Muscle layer of colon (tissue), 2 donors: ENCODE measurements around the gene ANKRD44.

ENCODE experiments used
- H3K27ac ChIP-seq: one replicate; pipeline ENCODE4 v1.7.0; 2013; ENCODE audit warnings: low read depth, mild to moderate bottlenecking, low read length, moderate library complexity
- H3K27me3 ChIP-seq, 2 donors: one replicate each; pipeline ENCODE4 v1.7.0; 2013; ENCODE audit warnings: low read length in 2 of 2, mild to moderate bottlenecking in 2 of 2; ENCODE audit not compliant: insufficient read depth in 2 of 2, control insufficient read depth in 1 of 2
- H3K36me3 ChIP-seq: one replicate; pipeline ENCODE4 v1.7.0; 2013; ENCODE audit warnings: mild to moderate bottlenecking, low read length; ENCODE audit not compliant: insufficient read depth
- H3K4me1 ChIP-seq: one replicate; pipeline ENCODE4 v1.7.0; 2013; ENCODE audit warnings: mild to moderate bottlenecking, low read length; ENCODE audit not compliant: insufficient read depth
- H3K4me3 ChIP-seq, 2 donors: one replicate each; pipeline ENCODE4 v1.7.0; 2013; ENCODE audit warnings: low read length in 2 of 2, low read depth in 1 of 2, mild to moderate bottlenecking in 1 of 2, moderate library complexity in 1 of 2
- H3K9ac ChIP-seq: one replicate; pipeline ENCODE4 v1.7.0; 2013; ENCODE audit warnings: low read length
- H3K9me3 ChIP-seq: one replicate; pipeline ENCODE4 v1.7.0; 2013; ENCODE audit warnings: mild to moderate bottlenecking, low read length
- donor health status: abdominal sarcoma.
- donor health status: Adenocarcinoma of cecum.

ANKRD44 gene

DNA sequence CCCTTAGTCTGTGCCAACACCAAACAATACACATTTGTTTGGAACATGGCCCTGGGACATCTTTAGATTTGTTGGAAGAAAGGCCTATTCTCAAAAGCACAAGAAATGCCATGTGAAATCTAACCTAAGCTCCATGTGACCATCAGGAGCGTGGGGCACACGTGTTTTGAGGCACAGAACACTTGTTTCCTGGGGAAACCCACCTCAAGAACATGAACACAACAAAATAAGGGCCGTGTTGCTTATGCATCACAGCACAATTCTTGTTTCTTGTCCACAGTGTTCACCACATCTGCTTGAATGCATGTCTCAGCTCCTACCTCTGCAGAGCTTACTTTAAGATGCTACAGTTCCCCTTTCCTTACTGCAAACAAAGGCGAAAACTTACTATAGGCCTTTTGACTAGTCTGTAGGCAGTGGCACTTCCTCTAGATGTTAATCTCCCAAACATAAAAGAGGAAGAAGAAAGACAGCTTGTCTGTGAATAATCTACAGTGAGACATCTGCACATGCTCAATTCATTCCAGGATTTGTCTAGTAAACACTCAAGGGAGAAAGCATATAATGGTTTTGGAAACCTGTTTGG, 165.0 kb downstream of the ANKRD44 start:
- Histone ChIP-seq H3K27me3 (no peaks in the 10 kb centered on the region), H3K9me3 (no peaks in the 10 kb centered on the region), H3K27ac (no peak overlapping the region), H3K36me3 (no peaks in the 10 kb centered on the region), H3K9ac (no peak overlapping the region), H3K4me1 (no peaks in the 10 kb centered on the region), H3K4me3 (no peak overlapping the region)

GRCh38 chr2:197144183-197144582, 166.4 kb downstream of the ANKRD44 start:
- no peaks in the 10 kb centered on the region for H3K27me3 ChIP-seq
- no peaks in the 10 kb centered on the region for H3K9me3 ChIP-seq
- no peaks in the 10 kb centered on the region for H3K4me1 ChIP-seq
- no peak overlapping the region for H3K9ac ChIP-seq
- no peak overlapping the region for H3K27ac ChIP-seq
- no peak overlapping the region for H3K4me3 ChIP-seq
- no peaks in the 10 kb centered on the region for H3K36me3 ChIP-seq

DNA sequence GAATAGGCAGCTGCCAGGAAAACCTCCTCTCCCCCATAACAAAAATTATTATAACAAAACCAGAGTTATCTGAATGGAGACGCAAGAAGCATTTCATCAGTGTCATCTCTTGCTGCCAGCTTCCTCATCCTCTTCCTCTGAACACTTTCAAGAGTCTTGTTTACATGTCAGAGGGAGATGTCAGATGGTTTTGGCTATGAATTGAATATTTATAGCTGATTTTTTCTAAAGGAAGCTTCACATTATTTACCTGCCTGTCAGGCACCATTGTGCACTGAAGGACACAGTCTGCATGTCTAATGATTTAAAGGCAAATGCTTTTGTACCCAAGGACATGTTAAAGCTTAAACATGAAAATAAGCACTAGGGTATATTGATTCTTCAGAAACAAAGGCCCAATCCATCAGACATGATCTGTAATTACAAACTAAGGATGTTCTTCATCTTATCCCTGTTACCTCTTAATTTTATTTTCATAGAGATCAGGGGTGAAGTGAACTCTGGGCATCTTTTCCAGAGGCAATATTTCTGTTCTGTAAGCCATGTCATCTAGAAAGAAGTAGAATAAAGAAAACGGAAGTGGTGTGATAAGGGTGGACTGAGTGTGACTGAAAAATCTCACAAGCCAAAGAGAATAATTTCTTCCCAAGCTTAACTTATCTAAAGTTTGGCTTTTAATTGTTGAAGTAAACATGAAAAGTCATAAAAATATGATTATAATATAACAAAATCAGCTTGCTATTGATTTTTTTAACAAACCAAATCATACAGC, 168.7 kb downstream of the ANKRD44 start:
- H3K27ac ChIP-seq: no peak overlapping the region

GRCh38 chr2:197140045-197140444, 170.5 kb downstream of the ANKRD44 start:
- no peak overlapping the region for H3K9ac ChIP-seq
- H3K4me3 ChIP-seq: no peak overlapping the region
- H3K27me3 ChIP-seq: no peaks in the 10 kb centered on the region
- no peaks in the 10 kb centered on the region for H3K4me1 ChIP-seq
- H3K27ac ChIP-seq: no peak overlapping the region
- H3K9me3 ChIP-seq: no peaks in the 10 kb centered on the region
- peaks cover 6% of the 10 kb centered on the region for H3K36me3 ChIP-seq

More for the DNA sequence above, 168.7 kb downstream of the ANKRD44 start:
- no peak overlapping the region for H3K9ac ChIP-seq
- no peaks in the 10 kb centered on the region for H3K9me3 ChIP-seq
- H3K4me1 ChIP-seq: no peaks in the 10 kb centered on the region
- no peak overlapping the region for H3K4me3 ChIP-seq
- H3K27me3 ChIP-seq: no peaks in the 10 kb centered on the region
- H3K36me3 ChIP-seq: no peaks in the 10 kb centered on the region

DNA sequence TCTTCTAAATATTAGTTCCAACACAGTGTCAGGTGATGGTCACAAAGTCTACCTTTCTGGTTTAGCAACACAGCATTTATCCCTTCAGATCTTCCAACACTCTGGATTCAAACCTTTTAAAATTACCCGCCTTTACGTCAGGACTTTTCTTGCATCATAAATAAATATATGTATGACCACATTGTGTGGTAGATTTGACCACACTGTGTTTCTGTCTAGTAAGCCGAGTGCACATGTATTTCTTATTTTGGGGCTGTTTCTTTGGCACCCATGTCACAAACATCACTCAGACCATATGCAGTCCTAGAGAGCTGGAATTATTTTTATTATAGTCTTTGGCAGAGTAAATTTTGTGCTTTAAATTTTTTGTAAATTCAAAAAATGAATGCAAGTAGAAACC, 172.1 kb downstream of the ANKRD44 start:
- H3K27me3 ChIP-seq: no peaks in the 10 kb centered on the region
- no peaks in the 10 kb centered on the region for H3K4me1 ChIP-seq
- no peak overlapping the region for H3K27ac ChIP-seq
- H3K9me3 ChIP-seq: no peaks in the 10 kb centered on the region
- H3K9ac ChIP-seq: no peak overlapping the region
- H3K4me3 ChIP-seq: no peak overlapping the region
- peaks cover 7% of the 10 kb centered on the region for H3K36me3 ChIP-seq

GRCh38 chr2:197137826-197138477, 172.6 kb downstream of the ANKRD44 start:
- H3K27ac ChIP-seq: no peak overlapping the region
- H3K4me3 ChIP-seq: no peak overlapping the region
- no peaks in the 10 kb centered on the region for H3K4me1 ChIP-seq
- peaks cover 7% of the 10 kb centered on the region for H3K36me3 ChIP-seq
- H3K9ac ChIP-seq: no peak overlapping the region
- H3K9me3 ChIP-seq: no peaks in the 10 kb centered on the region
- no peaks in the 10 kb centered on the region for H3K27me3 ChIP-seq

GRCh38 chr2:197137231-197137630, 173.3 kb downstream of the ANKRD44 start:
- Histone ChIP-seq H3K4me3 (no peak overlapping the region), H3K9ac (no peak overlapping the region), H3K27ac (no peak overlapping the region), H3K36me3 (peaks cover 7% of the 10 kb centered on the region), H3K9me3 (no peaks in the 10 kb centered on the region), H3K4me1 (no peaks in the 10 kb centered on the region), H3K27me3 (no peaks in the 10 kb centered on the region)

DNA sequence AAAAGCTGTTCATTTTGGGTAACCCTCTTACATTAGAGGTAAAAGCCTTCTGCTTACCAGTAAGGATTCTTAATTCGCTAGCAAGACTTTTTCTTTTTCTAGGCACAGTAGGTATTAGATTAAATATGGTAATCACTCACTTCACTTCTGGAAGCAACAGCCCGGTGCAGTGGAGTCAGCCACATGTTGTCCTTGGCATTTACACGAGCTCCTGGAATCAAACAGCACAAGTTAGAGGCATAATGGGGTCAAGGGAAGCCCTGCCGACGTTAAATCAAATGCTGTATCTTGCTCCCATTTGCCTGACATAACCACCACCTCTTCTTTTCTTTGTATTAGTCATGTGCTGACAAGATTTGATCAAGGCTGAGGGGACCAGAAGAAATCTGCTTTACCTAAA, 174.1 kb downstream of the ANKRD44 start:
- Histone ChIP-seq H3K36me3 (peaks cover 7% of the 10 kb centered on the region), H3K9ac (no peak overlapping the region), H3K4me3 (no peak overlapping the region), H3K4me1 (no peaks in the 10 kb centered on the region), H3K9me3 (no peaks in the 10 kb centered on the region), H3K27me3 (no peaks in the 10 kb centered on the region), H3K27ac (no peak overlapping the region)

DNA sequence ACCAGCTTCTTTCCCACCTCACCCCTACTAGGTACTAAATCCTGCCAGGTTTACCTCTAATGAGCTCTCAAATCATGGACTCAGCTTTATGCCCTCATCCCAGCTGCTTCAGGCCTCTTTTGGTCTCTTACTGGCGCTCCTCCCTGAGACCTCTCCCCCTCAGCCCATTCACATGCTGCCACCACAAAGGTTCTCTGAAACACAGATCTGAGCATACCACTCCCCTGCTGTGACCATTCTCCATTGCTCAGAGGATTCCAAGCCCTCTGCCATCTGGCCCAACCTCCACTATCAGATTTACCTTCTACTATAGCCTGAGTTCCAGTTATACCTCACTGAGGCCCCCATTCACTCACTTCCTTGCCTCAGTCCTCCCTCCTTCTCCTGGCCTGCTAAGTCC, 174.8 kb downstream of the ANKRD44 start:
- H3K9ac ChIP-seq: no peak overlapping the region

GRCh38 chr2:197134206-197134605, 176.4 kb downstream of the ANKRD44 start:
- Histone ChIP-seq H3K4me1 (peaks cover 6% of the 10 kb centered on the region), H3K9ac (no peak overlapping the region), H3K27me3 (no peaks in the 10 kb centered on the region), H3K9me3 (no peaks in the 10 kb centered on the region), H3K27ac (no peak overlapping the region), H3K4me3 (no peak overlapping the region), H3K36me3 (peaks cover 7% of the 10 kb centered on the region)

More for the DNA sequence above, 174.8 kb downstream of the ANKRD44 start:
- no peak overlapping the region for H3K27ac ChIP-seq
- no peaks in the 10 kb centered on the region for H3K9me3 ChIP-seq
- no peak overlapping the region for H3K4me3 ChIP-seq
- no peaks in the 10 kb centered on the region for H3K4me1 ChIP-seq
- no peaks in the 10 kb centered on the region for H3K27me3 ChIP-seq
- peaks cover 7% of the 10 kb centered on the region for H3K36me3 ChIP-seq

- Histone ChIP-seq H3K9me3 (no peaks in the 10 kb centered on the region), H3K27ac (no peak overlapping the region), H3K4me1 (peaks cover 6% of the 10 kb centered on the region), H3K36me3 (peaks cover 7% of the 10 kb centered on the region), H3K9ac (no peak overlapping the region), H3K27me3 (no peaks in the 10 kb centered on the region), H3K4me3 (no peak overlapping the region)
Observed at GRCh38 chr2:197131558-197131855, 179.1 kb downstream of the ANKRD44 start.
